Uterus (tissue), 2 donors: ENCODE results near the gene AP4E1.

Source experiments
- POLR2A ChIP-seq, 2 donors: fragments of 450-650 bp; IDR thresholded peaks; one replicate each; pipeline ENCODE4 v1.6.1; 2016; ENCODE audit warnings: antibody characterized with exemption in 2 of 2, mild to moderate bottlenecking in 1 of 2, moderate library complexity in 1 of 2
- TF ChIP-seq, protein P1 (sequence below), 4 experiments: fragments of 200-600 bp in 2 of 4; fragments of 450-650 bp in 2 of 4; sonication (generic) in 2 of 4; IDR thresholded peaks; one replicate each; pipeline ENCODE4 v1.5.1; 2016 to 2019; ENCODE audit warnings: antibody characterized with exemption in 4 of 4, mild to moderate bottlenecking in 2 of 4, moderate library complexity in 1 of 4

- TF ChIP-seq POLR2A (IDR thresholded peaks at IDR 0.05), result no peak
- TF ChIP-seq, protein P1, sequence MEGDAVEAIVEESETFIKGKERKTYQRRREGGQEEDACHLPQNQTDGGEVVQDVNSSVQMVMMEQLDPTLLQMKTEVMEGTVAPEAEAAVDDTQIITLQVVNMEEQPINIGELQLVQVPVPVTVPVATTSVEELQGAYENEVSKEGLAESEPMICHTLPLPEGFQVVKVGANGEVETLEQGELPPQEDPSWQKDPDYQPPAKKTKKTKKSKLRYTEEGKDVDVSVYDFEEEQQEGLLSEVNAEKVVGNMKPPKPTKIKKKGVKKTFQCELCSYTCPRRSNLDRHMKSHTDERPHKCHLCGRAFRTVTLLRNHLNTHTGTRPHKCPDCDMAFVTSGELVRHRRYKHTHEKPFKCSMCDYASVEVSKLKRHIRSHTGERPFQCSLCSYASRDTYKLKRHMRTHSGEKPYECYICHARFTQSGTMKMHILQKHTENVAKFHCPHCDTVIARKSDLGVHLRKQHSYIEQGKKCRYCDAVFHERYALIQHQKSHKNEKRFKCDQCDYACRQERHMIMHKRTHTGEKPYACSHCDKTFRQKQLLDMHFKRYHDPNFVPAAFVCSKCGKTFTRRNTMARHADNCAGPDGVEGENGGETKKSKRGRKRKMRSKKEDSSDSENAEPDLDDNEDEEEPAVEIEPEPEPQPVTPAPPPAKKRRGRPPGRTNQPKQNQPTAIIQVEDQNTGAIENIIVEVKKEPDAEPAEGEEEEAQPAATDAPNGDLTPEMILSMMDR (IDR thresholded peaks at IDR 0.05), result no peak
Observed at GRCh38 chr15:51016615-51017014, 108.1 kb downstream of the AP4E1 start.
